ENCODE data around the gene SPSB1.

SPSB1 gene

GRCh38 chr1:9260059-9260766, 32.5 kb upstream of the SPSB1 start:
- FAIRE-seq = no peak

- no peak for FAIRE-seq
Observed at GRCh38 chr1:9261496-9261895, 31.2 kb upstream of the SPSB1 start.

DNA sequence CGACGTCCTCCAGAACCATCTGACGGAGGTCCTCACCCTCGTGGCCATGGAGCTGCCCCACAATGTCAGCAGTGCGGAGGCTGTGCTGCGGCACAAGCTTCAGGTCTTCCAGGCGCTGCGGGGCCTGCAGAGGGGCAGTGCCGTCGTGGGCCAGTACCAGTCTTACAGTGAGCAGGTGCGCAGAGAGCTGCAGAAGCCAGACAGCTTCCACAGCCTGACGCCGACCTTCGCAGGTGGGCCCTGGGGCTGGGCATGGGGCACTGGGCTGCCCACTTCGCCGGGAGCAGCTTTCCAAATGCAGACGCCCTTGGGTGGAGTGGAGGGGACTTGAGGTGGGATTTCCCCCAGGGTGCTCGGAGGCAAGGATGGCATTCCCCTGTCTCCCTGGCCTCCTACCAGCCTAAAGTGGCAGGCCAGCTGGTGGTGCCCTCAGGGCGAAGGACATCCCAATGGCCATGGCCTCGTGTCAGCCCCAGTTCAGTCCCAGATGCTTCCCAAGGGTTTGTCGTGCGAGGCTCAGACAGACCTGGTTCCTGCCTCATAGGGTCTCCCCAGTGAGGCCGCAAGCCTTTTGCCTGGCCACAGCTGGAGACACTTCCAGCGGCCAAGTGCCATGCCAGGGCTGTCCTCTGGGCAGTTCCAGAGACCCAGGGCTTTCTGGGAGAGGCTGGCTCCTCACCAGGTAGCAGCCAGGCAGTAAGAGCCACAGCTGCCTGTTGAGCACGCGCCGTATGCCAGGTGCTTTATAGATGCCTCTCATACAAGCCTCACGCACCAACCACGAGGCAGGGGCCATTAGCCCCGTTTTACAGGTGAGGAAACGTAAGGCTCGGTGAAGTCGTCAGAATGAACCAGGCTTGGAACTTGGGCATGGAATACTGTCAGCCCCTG, 30.4 kb upstream of the SPSB1 start:
- FAIRE-seq = no peak

GRCh38 chr1:9263276-9263855, 29.3 kb upstream of the SPSB1 start:
- FAIRE-seq = no peak

DNA sequence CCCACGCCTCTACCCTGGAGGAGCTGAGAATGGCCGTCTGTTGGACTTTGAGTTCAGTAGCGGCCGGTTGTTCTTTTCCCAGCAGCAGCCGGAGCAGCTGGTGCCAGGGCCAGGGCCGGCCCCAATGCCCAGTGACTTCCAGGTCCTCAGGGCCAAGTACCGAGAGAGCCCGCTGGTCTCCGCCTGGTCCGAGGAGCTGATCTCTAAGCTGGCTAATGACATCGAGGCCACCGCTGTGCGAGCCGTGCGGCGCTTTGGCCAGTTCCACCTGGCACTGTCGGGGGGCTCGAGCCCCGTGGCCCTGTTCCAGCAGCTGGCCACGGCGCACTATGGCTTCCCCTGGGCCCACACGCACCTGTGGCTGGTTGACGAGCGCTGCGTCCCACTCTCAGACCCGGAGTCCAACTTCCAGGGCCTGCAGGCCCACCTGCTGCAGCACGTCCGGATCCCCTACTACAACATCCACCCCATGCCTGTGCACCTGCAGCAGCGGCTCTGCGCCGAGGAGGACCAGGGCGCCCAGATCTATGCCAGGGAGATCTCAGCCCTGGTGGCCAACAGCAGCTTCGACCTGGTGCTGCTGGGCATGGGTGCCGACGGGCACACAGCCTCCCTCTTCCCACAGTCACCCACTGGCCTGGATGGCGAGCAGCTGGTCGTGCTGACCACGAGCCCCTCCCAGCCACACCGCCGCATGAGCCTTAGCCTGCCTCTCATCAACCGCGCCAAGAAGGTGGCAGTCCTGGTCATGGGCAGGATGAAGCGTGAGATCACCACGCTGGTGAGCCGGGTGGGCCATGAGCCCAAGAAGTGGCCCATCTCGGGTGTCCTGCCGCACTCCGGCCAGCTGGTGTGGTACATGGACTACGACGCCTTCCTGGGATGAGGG, 28.5 kb upstream of the SPSB1 start:
- no peak for FAIRE-seq

- FAIRE-seq = no peak
Observed at GRCh38 chr1:9265037-9265436, 27.7 kb upstream of the SPSB1 start.

DNA sequence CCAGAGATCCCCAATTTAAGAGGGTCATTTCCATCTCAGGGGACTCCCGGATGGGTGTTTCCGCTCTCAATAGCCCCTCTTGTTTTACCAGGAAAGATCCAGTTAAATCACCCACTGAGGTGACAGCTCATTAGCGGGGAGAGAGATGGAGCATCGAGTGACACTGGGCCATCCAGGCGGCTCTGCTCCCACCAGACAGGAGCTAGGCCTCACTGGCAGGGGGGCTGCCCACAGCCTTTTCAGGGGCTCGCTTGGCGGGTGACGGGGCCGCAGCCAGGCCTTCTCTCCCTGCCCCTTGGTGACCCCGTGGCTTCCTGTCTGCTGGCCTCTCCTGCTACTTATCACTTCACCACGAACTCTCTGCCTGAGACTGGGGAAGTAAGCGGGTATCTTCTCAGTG, 26.7 kb upstream of the SPSB1 start:
- no peak for FAIRE-seq

DNA sequence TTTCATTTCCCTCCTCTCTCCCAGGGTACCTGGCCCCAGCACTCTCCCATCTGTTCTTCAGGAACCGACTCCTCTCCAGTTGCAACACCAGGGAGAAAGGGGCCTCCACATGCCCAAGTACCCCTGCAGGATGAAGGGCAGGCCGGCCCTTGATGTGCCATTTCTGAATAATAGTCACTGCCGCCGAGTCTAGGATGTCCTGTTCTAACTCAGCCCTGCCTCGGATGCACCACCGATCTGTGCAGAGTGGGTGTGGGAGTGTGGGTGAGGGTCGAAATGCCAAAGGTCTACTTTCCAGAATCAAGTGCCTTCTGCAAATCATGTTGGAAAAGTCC, 25.4 kb upstream of the SPSB1 start:
- no peak for FAIRE-seq

- FAIRE-seq = no peak
Observed at GRCh38 chr1:9267827-9268581, 24.7 kb upstream of the SPSB1 start.

GRCh38 chr1:9269078-9269501, 23.6 kb upstream of the SPSB1 start:
- FAIRE-seq = no peak

DNA sequence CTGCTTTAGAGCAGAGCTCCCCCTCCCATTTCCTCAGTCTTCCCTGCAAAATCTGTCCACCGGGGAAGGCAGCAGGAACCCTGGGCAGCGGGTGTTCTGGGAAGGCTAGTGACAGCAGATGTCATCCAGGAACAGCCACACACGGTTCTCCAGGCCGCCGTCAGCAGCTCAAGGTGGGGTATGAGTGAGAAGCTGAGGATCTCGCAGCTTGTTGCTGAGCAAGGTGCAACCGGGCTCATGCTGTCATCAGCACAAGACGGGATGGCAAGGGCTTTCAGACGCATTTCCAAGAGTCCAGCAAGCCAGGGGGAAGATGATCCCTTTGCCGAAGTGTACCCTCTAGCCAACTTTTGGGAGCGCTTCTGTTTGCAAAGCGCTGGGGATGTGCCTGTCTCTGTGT, 23.0 kb upstream of the SPSB1 start:
- no peak for FAIRE-seq

DNA sequence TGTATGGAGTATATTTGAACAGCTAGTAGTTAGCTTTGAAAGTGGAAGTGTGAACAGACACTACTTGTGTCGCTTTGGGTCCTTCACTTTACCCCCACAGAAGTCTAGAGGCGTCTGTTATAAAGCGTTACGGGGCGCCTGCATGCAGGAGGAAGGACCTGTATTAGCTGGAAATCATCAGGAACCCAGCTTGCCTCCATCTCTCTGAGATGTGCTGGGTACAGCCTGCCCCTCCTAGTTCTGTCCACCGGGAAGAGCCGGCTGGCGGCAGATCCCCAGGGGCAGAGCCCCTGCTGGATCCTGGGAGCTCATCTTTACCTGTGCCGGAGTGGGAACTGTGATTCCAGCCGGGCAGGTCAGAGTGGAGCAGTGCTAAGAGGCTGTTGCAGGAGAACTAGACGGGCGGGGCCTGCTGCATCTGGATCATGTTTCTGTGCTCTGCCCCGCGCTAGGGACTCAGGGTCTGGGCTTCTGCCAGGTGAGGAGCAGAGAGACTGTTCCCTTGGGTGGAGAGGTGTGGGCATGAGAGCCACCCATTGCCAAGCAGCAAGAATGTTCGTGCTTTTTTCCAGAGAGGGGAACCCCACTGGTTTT, 22.3 kb upstream of the SPSB1 start:
- FAIRE-seq = no peak

- FAIRE-seq = no peak
Observed at GRCh38 chr1:9271283-9271682, 21.4 kb upstream of the SPSB1 start.

- FAIRE-seq = no peak
Observed at GRCh38 chr1:9271861-9272595, 20.7 kb upstream of the SPSB1 start.

- FAIRE-seq = no peak
Observed at GRCh38 chr1:9273177-9273576, 19.5 kb upstream of the SPSB1 start.

DNA sequence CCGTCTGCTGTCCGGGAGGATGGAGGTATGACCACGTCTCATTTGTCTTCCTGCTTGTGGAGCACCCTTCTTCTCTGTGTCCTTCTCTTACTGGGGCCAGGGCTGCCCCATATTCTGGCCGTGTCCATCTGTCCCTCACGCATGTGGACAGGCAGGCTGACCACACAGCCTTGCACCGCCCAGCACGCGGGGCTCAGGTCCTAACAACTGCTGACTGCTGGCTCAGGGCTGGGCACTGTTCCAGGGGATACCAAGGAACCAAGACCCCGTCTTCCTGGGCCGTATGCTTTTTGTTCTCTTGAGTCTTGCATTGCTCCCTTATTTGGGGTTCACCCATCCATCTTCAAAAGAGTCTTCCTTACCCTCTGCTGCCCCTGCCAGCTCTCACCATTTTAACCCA, 17.5 kb upstream of the SPSB1 start:
- no peak for FAIRE-seq

GRCh38 chr1:9275567-9276034, 17.1 kb upstream of the SPSB1 start:
- no peak for FAIRE-seq

DNA sequence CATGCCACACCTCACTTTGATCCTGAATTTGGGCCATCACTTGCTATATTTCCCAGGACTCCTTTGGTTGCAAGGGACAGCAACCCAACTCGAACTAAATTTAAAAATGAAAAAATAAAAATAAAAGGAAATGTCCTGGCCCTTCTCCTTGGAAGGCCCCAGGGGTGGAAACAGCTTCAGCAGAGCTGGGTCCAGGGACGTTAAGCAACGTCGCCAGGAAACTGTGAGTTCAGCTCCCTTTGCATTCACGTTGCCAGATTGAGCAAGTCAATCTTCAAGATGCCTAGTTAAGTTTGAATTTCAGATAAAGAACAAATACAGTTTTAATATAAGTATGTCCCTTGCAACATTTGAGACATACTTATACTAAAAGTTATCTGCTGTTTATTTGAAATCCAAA, 14.6 kb upstream of the SPSB1 start:
- FAIRE-seq = no peak

DNA sequence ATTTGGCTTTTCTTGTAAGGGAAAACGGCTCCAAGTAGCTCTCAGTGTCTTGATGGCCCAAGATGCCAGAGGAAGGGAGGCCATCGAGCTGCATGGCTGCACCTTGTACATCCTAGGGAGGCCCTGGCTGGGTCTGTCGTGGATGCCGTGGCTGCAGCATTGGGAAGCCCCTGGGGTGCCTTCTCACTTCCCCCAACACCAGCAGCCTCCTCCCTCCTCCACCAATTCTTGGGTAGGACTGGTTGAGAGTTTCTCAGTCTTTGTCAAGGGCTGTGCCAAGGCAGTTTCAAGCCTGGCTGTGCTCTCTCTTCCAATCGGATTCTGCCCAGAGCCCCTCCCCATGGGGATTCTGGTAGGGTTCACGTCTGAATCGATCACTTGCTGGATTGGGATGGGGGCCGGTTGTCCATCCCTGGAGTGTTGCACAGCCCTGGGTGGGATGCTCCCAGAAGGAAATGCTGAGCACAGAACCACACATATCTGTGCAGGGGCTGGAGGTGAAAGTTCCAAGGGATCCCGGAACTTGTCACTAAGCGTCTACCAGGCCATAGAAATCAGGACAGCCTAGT, 14.0 kb upstream of the SPSB1 start:
- FAIRE-seq = no peak

GRCh38 chr1:9279172-9279840, 13.4 kb upstream of the SPSB1 start:
- no peak for FAIRE-seq

All from TTC549 (cell line).